Activated naive CD4-positive, alpha-beta T cell (primary cell): Measurements from ENCODE around the gene SMIM10.
"Not testable (repeated sequence)": the region's sequence is repeated elsewhere in the genome, so short reads cannot be mapped to it uniquely, and the experiment has no call there.

ENCODE experiments used
- DNase-seq, 4 experiments: peaks; one replicate each; lab custom pipeline; 2025; lab: John Stamatoyannopoulos, UW

Gene SMIM10

GRCh38 chrX:134990801-134991481 lies at the start of gene SMIM10:
Gene SMIM10, plus strand, starts transcription at chrX:134990991. Its CDS starts 105 bp downstream, at chrX:134991096.
- DNase-seq, result peak in 1 of 4 experiments; percentile 6

DNA sequence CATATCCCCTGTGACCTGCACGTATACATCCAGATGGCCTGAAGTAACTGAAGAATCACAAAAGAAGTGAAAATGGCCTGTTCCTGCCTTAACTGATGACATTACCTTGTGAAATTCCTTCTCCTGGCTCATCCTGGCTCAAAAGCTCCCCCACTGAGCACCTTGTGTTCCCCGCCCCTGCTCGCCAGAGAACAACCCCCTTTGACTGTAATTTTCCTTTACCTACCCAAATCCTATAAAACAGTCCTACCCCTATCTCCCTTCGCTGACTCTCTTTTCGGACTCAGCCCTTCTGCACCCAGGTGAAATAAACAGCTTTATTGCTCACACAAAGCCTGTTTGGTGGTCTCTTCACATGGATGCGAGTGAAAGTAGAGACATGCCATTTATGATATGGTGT lies 44.4 kb upstream of the SMIM10 start:
- DNase-seq, result not testable (repeated sequence)

DNA sequence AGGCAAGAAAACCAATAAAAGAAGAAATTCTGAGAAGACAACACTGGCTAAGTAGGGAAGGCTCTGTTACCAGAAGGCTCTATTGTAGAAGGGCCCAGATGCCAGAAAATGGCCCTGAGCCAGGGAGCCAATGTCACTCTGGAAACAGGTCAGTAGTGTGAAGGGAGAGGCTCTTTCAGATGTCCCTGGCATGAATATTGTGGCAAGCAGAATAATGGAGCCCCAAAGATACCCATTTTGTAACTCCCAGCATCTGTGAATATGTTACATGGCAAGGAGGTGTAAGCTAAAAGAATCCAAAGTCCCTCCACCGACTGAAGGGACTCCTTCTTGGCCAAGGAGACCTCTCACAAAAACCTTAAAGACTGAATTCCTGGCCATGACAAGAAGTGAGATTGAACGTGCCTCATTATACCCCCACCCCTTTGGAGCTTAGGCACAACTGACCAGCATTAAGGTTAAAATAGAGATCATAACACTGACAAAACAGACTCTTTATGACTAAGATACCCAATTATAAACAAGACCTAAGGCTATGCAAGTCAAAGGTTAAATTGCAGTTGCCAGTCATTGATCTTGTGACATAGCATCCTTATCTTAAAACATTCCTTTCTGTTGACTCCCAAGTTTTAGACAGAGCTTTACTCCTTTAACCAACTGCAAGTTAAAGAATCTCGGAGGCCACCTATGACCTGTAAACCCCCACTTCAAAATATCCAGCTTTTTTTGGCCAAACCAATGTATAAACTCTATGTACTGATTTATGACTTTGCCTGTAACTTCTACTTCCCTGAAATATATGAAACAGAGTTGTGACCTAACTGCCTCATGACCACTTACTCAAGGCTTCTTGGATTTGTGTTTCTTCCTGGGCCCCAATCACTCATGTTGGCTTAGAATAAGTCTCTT lies 42.2 kb upstream of the SMIM10 start:
- no peak for DNase-seq

GRCh38 chrX:134949271-134949670 lies 41.5 kb upstream of the SMIM10 start:
- DNase-seq, result no peak

DNA sequence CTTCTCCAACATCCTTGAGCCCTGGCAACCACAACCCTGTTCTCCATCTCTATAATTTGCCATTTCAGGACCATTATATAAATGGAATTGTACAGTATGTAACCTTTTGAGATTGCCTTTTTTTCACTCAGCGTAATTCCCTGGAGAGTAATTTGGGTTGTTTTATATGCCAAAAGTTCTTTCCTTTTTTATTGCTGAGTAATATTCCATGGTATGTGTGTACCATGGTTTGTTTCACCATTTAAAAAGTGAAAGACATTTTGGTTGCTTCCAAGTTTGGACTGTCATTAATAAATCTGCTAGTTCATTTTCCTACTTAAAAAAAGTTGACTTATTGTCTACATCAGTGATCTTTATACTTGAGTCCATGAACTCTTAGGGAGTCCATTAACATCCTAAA lies 33.0 kb upstream of the SMIM10 start:
- no peak for DNase-seq

GRCh38 chrX:134960366-134960765 lies 30.4 kb upstream of the SMIM10 start:
- not testable (repeated sequence) for DNase-seq

GRCh38 chrX:134963041-134963440 lies 27.8 kb upstream of the SMIM10 start:
- no peak for DNase-seq

- DNase-seq, result no peak
These were observed 21.1 kb upstream of the SMIM10 start for GRCh38 chrX:134969726-134970125.

- no peak for DNase-seq
These were observed 18.9 kb upstream of the SMIM10 start for GRCh38 chrX:134971926-134972325.

DNA sequence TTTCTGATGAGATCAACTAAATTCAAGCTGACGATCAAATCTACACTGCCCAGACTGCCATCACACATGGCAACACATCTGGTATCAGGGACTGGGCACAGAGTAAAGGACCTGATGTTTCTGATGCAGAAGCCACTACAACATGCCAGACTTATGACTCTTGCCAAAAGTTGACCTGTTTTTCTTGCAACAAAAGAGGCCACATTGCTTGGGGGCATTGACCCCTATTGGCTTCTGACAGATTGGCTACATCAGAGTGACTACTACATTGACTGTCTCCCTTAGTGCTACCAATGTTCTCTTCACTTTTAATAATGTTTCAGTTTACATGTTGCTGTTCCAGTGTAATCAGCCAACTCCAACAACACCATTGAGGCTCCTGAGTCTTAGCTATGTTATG lies 15.3 kb upstream of the SMIM10 start:
- DNase-seq, result no peak

- no peak for DNase-seq
These were observed 8.9 kb upstream of the SMIM10 start for GRCh38 chrX:134981910-134982309.

DNA sequence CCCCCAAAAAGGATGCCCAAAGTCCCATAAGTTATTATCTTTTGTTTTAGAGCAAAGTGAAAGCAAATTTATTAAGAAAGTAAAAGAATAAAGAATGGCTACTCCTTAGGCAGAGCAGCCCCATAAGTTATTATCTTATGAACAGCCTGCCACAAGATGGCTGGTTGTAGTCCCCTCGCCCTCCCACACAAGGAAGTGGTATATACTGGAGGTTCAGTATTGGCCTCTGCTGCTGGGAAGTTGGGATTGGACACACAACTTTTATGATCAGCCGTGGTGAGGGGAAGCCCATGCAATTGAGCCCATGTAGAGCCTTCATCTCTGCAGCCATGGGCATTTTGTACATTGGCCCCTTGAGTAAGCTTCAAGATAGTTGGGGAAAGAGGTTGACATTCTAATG lies 8.0 kb upstream of the SMIM10 start:
- no peak for DNase-seq

GRCh38 chrX:134985479-134985878 lies 5.3 kb upstream of the SMIM10 start:
- no peak for DNase-seq

- DNase-seq, result no peak
These were observed 353 bp upstream of the SMIM10 start for GRCh38 chrX:134990475-134990800.

GRCh38 chrX:134997646-134998045 lies 6.9 kb downstream of the SMIM10 start:
- DNase-seq, result no peak

GRCh38 chrX:134998246-134998645 lies 7.5 kb downstream of the SMIM10 start:
- DNase-seq, result no peak

- no peak for DNase-seq
These were observed 8.7 kb downstream of the SMIM10 start for GRCh38 chrX:134999469-134999868.

GRCh38 chrX:135000516-135000915 lies 9.7 kb downstream of the SMIM10 start:
- DNase-seq, result no peak

- peak; percentile 43 to 88 (median 65) for DNase-seq
These were observed 13.3 kb downstream of the SMIM10 start for GRCh38 chrX:135003876-135004623.

DNA sequence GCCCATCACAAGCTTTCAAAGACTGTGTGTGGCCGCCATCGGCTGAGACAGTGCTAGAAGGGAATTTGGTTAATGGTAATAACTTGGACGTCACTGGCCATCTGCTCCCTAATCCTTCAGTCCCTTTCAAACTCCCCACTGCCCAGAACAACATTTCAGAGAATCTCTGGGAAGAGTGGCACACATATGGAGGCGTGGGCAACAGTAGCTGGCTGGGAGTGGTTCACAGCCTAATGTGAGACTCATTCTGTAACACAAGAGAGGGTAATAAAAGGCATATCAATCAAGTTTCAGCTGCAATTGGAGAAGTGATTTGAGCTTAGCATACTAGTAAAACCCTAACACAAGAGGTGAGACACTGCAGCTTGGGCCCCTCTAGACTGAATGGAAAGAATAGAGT lies 15.4 kb downstream of the SMIM10 start:
- no peak for DNase-seq

DNA sequence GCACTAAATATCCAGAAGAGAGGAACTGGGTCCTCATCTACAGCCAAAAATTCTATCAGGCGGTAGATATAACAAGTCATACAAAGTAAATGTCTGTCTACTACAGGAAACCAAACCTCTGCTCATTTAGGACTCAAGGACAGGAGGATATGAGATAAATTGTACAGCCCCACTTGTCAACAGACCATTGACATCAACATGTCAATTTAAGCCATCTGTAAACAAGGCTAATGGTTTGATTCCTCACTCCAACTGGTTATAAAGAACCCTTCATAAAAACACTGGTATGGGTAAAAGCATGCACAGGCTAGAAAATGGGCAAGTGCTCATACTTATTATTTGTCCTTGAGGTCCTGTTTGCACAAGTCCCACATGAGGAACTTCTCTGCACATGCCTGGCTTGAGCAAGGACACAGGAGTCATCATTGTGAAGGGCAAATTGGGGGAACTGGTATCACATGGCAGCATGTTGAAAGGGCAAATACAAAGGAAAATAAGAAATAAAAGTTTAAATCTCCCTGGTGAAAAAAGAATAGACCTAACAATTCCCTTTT lies 18.3 kb downstream of the SMIM10 start:
- no peak for DNase-seq

DNA sequence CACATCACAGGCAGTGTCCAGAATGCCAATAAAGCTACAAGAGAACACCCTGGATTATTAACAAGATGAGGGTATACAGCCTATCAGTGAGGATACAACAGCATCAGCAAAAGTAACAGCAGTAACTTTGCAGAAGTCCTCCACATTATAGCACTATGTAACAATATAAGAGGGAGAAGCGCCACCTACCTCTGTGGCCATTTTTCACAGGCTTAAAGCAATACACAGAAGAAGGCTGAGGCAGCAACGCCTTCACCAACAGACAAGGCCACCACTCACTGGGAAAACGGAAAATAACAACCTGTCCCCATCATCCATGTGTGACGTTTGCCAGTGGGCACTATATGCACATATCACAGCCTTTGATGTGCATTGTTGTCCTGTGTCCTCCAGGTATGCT lies 19.0 kb downstream of the SMIM10 start:
- no peak for DNase-seq
